Activated naive CD8-positive, alpha-beta T cell treated with anti-CD3 and anti-CD28 coated beads, Interleukin-2, amount 50 U/mL, for 16 hours (primary cell): ENCODE measurements around the gene PHF1.
A peak's percentile ranks its signal among the peaks of the same experiment; 100 is the strongest.
"Not testable (repeated sequence)": the region's sequence is repeated elsewhere in the genome, so short reads cannot be mapped to it uniquely, and the experiment has no call there.

Experiments used
- DNase-seq: peaks from one replicate; pipeline ENCODE4 v3.0.0-alpha.2; 2020; ENCODE audit warnings: low read depth, low spot score

PHF1 gene

GRCh38 chr6:33391922-33392594, 18.8 kb upstream of the PHF1 start:
- DNase-seq: no peak

GRCh38 chr6:33392595-33392948, 18.2 kb upstream of the PHF1 start:
- DNase-seq: no peak

DNA sequence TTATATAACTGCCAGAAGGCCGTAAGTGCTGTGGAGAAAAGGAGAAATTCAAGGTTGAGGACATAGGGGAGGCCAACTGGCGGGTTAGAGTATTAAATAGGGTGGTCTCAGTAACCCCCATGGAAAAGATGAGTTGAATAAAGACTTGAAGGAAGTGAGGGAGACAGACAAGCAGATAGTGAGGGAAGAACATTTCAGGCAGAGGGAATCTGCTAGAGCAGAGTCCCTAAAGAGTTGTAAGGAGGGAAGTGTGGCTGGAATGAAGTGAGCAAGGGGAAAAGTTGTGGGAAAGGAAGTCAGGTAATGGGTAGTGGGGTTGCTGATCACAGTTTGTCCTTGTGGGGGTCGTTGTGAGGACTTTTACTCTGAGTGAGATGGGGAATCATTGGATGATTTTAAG, 17.8 kb upstream of the PHF1 start:
- no peak for DNase-seq

- DNase-seq: no peak
These were observed 13.3 kb upstream of the PHF1 start for GRCh38 chr6:33397541-33397940.

DNA sequence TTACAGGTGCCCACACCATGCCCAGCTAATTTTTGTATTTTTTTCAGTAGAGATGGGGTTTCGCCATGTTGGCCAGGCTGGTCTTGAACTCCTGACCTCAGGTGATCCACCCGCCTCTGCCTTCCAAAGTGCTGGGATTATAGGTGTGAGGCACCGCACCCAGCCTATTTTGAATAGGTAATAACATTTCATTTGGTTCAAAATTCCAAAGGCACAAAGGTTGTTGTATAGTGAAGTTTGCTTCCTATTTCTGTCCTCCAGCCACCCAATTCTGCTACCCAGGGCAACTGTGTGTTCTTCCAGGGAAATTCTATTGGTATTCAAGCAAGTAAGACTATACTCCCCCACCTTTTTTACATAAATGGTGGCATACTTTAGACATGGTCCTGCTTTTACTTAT, 12.2 kb upstream of the PHF1 start:
- not testable (repeated sequence) for DNase-seq

DNA sequence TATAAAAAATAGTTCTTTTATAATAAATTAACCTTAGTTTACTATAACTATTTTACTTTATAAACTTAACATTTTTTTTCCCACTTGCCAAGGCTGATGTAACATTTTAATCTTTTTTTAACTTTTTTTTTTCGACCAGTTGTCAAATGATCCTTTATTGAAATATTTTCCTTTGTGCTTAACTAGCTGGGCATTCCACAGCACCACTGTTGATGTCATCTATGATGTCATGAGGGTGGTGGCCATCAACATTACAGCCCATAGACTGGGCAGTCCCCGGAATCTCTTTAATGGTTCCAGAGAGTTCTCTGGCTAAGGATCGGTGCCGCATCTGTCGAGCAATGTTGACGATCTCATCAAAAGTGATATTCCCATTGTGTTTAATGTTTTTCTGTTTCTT, 10.9 kb upstream of the PHF1 start:
- DNase-seq: not testable (repeated sequence)

DNA sequence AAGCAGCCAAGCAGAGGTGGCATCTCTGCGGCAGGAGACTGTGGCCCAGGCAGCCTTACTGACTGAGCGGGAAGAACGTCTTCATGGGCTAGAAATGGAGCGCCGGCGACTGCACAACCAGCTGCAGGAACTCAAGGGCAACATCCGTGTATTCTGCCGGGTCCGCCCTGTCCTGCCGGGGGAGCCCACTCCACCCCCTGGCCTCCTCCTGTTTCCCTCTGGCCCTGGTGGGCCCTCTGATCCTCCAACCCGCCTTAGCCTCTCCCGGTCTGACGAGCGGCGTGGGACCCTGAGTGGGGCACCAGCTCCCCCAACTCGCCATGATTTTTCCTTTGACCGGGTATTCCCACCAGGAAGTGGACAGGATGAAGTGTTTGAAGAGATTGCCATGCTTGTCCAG, 5.9 kb upstream of the PHF1 start:
- no peak for DNase-seq

DNA sequence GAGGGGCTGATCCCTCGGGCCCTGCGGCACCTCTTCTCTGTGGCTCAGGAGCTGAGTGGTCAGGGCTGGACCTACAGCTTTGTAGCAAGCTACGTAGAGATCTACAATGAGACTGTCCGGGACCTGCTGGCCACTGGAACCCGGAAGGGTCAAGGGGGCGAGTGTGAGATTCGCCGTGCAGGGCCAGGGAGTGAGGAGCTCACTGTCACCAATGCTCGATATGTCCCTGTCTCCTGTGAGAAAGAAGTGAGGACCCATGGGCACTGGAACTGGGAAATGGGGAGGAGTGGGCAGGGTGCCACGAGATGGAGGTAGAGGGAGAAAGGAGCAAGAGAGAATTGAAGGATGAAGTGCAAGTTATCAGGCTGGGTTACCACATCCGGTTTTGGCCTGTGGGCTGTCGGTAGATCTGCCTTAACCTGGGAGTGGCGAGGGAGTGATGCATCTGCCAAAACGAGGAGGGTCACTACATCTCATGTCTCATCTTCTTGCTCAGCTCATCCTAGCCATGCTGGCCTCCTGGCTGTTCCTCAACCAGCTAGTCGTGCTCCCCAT, 5.4 kb upstream of the PHF1 start:
- no peak for DNase-seq

- DNase-seq: no peak
These were observed 4.7 kb upstream of the PHF1 start for GRCh38 chr6:33406126-33406525.

DNA sequence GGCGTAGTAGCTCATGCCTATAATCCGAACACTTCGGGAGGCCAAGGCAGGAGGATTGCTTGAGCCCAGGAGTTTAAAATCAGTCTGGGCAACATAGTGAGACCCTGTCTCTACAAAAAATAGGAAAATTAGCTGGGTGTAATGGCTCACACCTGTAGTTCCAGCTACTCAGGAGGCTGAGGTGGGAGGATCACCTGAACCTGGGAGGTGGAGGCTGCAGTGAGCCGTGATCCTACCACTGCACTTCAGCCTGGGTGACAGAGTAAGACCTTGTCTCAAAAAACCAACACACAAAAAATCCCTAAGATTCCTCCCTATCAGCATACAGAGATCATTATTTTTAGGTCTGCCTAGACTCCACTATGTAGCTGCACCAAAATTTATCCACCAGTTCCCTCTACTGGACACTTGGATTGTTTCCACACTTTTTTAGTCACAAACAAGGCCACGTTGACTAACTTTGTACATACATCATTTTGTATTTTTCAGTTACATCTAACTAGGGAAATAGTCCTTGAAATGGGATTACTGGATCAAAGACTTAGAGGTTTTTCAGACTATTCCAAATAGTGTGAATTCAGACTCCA, 3.6 kb upstream of the PHF1 start:
- no peak for DNase-seq

- DNase-seq: peak; percentile 89
These were observed 634 bp upstream of the PHF1 start for GRCh38 chr6:33410050-33410710.

DNA sequence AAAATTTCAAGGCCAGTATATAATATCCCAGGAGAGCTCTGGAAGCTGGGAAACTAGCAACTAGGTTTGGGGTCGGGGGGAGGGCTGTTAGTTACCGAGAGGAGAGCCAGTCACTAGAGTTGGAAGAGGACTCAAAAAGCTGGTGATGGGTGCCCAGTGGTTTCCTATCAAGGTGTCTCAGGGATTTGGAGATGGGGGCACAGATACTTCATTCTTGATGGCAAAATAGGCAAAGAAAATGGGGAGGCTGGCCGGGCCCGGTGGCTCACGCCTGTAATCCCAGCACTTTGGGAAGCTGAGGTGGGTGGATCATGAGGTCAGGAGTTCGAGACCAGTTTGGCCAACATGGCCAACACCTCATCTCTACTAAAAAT, 805 bp downstream of the PHF1 start:
- DNase-seq: no peak

- no peak for DNase-seq
These were observed 1.6 kb downstream of the PHF1 start for GRCh38 chr6:33412140-33413009.

DNA sequence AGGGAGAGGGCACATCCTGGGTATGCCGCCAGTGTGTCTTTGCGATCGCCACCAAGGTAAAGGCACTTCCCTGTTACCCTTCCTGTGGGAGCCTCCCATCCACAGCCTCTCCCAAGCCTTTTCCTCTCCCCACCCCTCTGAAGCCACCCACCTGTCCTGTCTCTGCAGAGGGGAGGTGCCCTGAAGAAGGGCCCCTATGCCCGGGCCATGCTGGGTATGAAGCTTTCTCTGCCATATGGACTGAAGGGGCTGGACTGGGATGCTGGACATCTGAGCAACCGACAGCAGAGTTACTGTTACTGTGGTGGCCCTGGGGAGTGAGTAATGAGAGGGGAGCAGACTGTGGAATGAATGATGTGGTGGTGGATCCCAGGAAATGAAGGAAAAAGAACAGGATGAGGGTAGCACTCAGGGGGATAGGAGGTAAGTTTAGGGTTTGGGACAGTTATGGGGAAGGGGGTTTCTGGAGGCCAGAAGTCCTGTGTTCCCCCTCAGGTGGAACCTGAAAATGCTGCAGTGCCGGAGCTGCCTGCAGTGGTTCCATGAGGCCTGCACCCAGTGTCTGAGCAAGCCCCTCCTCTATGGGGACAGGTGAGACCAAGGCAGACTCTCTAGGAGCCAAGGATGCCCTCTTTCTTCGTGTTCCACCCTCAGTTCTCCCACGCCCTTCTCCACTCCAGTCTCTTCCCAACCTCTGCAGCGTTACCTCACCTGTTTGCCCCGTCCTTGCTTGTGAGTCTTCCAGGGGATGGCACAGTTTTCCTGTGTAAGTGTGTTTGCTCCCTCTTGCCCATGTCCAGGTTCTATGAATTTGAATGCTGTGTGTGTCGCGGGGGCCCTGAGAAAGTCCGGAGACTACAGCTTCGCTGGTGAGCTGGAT, 2.7 kb downstream of the PHF1 start:
- no peak for DNase-seq

DNA sequence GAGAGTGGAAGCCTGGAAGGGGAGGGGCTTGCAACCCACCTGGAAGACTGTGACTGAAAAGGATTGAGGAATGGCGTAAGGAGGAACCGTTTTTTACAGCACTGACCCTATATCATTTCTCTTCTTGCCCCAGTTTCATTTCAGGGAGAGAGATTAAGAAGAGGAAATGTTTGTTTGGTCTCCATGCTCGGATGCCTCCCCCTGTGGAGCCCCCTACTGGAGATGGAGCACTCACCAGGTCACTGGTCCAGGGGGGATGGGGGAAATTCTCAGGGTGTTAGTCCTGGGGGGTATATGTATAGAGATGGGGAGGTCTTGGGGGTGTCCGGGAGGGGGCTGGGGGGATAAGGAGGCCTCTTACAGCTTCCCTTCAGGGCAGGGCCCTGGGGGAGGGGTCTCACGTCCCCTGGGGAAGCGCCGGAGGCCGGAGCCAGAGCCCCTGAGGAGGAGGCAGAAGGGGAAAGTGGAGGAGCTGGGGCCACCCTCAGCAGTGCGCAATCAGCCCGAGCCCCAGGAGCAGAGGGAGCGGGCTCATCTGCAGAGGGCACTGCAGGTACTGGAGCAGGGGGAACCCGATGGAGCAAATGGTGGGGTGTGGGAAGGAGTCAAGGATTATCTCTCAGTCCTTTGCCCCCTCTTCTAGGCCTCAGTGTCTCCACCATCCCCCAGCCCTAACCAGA, 3.9 kb downstream of the PHF1 start:
- no peak for DNase-seq

- no peak for DNase-seq
These were observed 5.0 kb downstream of the PHF1 start for GRCh38 chr6:33415831-33416230.

GRCh38 chr6:33416386-33417127, 5.7 kb downstream of the PHF1 start:
- no peak for DNase-seq

GRCh38 chr6:33417128-33417902, 6.5 kb downstream of the PHF1 start:
- DNase-seq: no peak
